ENCODE results near the gene PTPRD. TPM values are rescaled to one million over a fixed set of nuclear protein-coding genes. Genes with fewer than 3 reads are reported as not detected.

PTPRD gene
- total RNA-seq, 1 experiment from 2014 or later, result 1.8 TPM

- Mint-ChIP-seq H3K4me1 (ENCODE audit: low read depth, unreplicated experiment) (no peaks in the 10 kb centered on the region), H3K27ac (ENCODE audit: unreplicated experiment) (no peak overlapping the region), H3K9me3 (ENCODE audit: low read depth, unreplicated experiment) (peaks cover 4% of the 10 kb centered on the region), H3K27me3 (ENCODE audit: unreplicated experiment) (no peaks in the 10 kb centered on the region), H3K36me3 (ENCODE audit: insufficient read depth, unreplicated experiment) (no peaks in the 10 kb centered on the region), H3K4me3 (ENCODE audit: low read depth, unreplicated experiment) (no peak overlapping the region)
- TF ChIP-seq CTCF (IDR thresholded peaks at IDR 0.05; ENCODE audit: unreplicated experiment), result no peak
- no TSS peak for BruUV-seq (replicated peaks)
- intact Hi-C loops (cut with micrococcal nuclease; ENCODE audit: unreplicated experiment), result no loop called here
- DNase-seq, result no peak
- CTCF ChIA-PET, result interaction anchor here (0.7 kb wide), 1 partner anchor 448 kb away, joined by 3 read pairs; no protein-coding TSS in a partner anchor
These were observed 2228.7 kb downstream of the PTPRD start for GRCh38 chr9:8384091-8384490.

GRCh38 chr9:8382777-8383527, 2229.8 kb downstream of the PTPRD start:
- CTCF ChIA-PET, result no interaction called here
- Mint-ChIP-seq H3K4me1 (ENCODE audit: low read depth, unreplicated experiment) (no peaks in the 10 kb centered on the region), H3K36me3 (ENCODE audit: insufficient read depth, unreplicated experiment) (no peaks in the 10 kb centered on the region), H3K27ac (ENCODE audit: unreplicated experiment) (no peak overlapping the region), H3K27me3 (ENCODE audit: unreplicated experiment) (no peaks in the 10 kb centered on the region), H3K9me3 (ENCODE audit: low read depth, unreplicated experiment) (peaks cover 4% of the 10 kb centered on the region), H3K4me3 (ENCODE audit: low read depth, unreplicated experiment) (no peak overlapping the region)
- intact Hi-C loops (cut with micrococcal nuclease; ENCODE audit: unreplicated experiment), result no loop called here
- no peak for TF ChIP-seq CTCF (IDR thresholded peaks at IDR 0.05; ENCODE audit: unreplicated experiment)
- no peak for DNase-seq
- BruUV-seq (replicated peaks), result no TSS peak

GRCh38 chr9:8382266-8382665, 2230.5 kb downstream of the PTPRD start:
- CTCF ChIA-PET, result no interaction called here
- Mint-ChIP-seq H3K9me3 (ENCODE audit: low read depth, unreplicated experiment) (peaks cover 4% of the 10 kb centered on the region), H3K4me1 (ENCODE audit: low read depth, unreplicated experiment) (no peaks in the 10 kb centered on the region), H3K27ac (ENCODE audit: unreplicated experiment) (no peak overlapping the region), H3K36me3 (ENCODE audit: insufficient read depth, unreplicated experiment) (no peaks in the 10 kb centered on the region), H3K4me3 (ENCODE audit: low read depth, unreplicated experiment) (no peak overlapping the region), H3K27me3 (ENCODE audit: unreplicated experiment) (no peaks in the 10 kb centered on the region)
- BruUV-seq (replicated peaks), result no TSS peak
- no peak for TF ChIP-seq CTCF (IDR thresholded peaks at IDR 0.05; ENCODE audit: unreplicated experiment)
- intact Hi-C loops (cut with micrococcal nuclease; ENCODE audit: unreplicated experiment), result no loop called here
- DNase-seq, result no peak

- no peak for TF ChIP-seq CTCF (IDR thresholded peaks at IDR 0.05; ENCODE audit: unreplicated experiment)
- Mint-ChIP-seq H3K4me1 (ENCODE audit: low read depth, unreplicated experiment) (no peaks in the 10 kb centered on the region), H3K4me3 (ENCODE audit: low read depth, unreplicated experiment) (no peak overlapping the region), H3K36me3 (ENCODE audit: insufficient read depth, unreplicated experiment) (no peaks in the 10 kb centered on the region), H3K9me3 (ENCODE audit: low read depth, unreplicated experiment) (no peaks in the 10 kb centered on the region), H3K27ac (ENCODE audit: unreplicated experiment) (no peak overlapping the region), H3K27me3 (ENCODE audit: unreplicated experiment) (no peaks in the 10 kb centered on the region)
- no peak for DNase-seq
- BruUV-seq (replicated peaks), result no TSS peak
- intact Hi-C loops (cut with micrococcal nuclease; ENCODE audit: unreplicated experiment), result no loop called here
- CTCF ChIA-PET, result no interaction called here
These were observed 2231.2 kb downstream of the PTPRD start for GRCh38 chr9:8381601-8382000.

Data from Calu3 (cell line).